GM12878 (cell line): Measurements from ENCODE around the gene WNT16. TPM values are rescaled to one million over a fixed set of nuclear protein-coding genes. Genes with fewer than 3 reads are reported as not detected.

Experiments
- ATF2 ChIP-seq: IDR thresholded peaks from 2 replicates; pipeline ENCODE4 v1.6.1; 2012; ENCODE audit warnings: low read length, inconsistent platforms
- BRCA1 ChIP-seq: IDR thresholded peaks from 2 replicates; pipeline ENCODE4 v1.6.1; 2011; ENCODE audit warnings: low read depth, low read length, improper control_type of control experiment
- CREB1 ChIP-seq: IDR thresholded peaks from 2 replicates; pipeline ENCODE4 v1.6.1; 2012; ENCODE audit warnings: low read depth, mild to moderate bottlenecking, inconsistent platforms
- DPF2 ChIP-seq: fragments of 450-650 bp; IDR thresholded peaks from 2 replicates; pipeline ENCODE4 v1.6.1; 2017; ENCODE audit warnings: mild to moderate bottlenecking
- GABPA ChIP-seq: IDR thresholded peaks from 2 replicates; pipeline ENCODE4 v1.6.1; 2014; ENCODE audit warnings: antibody characterized with exemption, low read depth, mild to moderate bottlenecking, inconsistent platforms
- NKRF ChIP-seq: fragments of 450-650 bp; conservative IDR thresholded peaks from 2 replicates; pipeline ENCODE4 v1.6.1; 2017; ENCODE audit warnings: mild to moderate bottlenecking, moderate library complexity
- NR2C2 ChIP-seq: IDR thresholded peaks from 2 replicates; pipeline ENCODE4 v1.6.1; 2011; ENCODE audit warnings: borderline replicate concordance, low read depth; ENCODE audit not compliant: control insufficient read depth, insufficient read length
- POLR2A ChIP-seq: IDR thresholded peaks from 2 replicates; pipeline ENCODE4 v1.6.1; 2011; ENCODE audit warnings: low read depth, mild to moderate bottlenecking, low read length
- RAD21 ChIP-seq: IDR thresholded peaks from 2 replicates; pipeline ENCODE4 v1.6.1; 2011; ENCODE audit warnings: mild to moderate bottlenecking, low read depth, low read length, moderate library complexity; ENCODE audit not compliant: insufficient read depth
- RAD51 ChIP-seq: fragments of 450-650 bp; IDR thresholded peaks from 2 replicates; pipeline ENCODE4 v1.6.1; 2016; ENCODE audit warnings: moderate library complexity, mild to moderate bottlenecking, inconsistent platforms
- RELB ChIP-seq: fragments of 450-650 bp; IDR thresholded peaks from 2 replicates; pipeline ENCODE4 v1.6.1; 2017; ENCODE audit warnings: low read depth, mild to moderate bottlenecking, moderate library complexity
- SMARCA5 ChIP-seq: fragments of 450-650 bp; IDR thresholded peaks from 2 replicates; pipeline ENCODE4 v1.6.1; 2017; ENCODE audit warnings: mild to moderate bottlenecking
- SUZ12 ChIP-seq: fragments of 200-600 bp; sonication (generic); IDR thresholded peaks from one replicate; pipeline ENCODE4 v1.6.1; 2018; ENCODE audit warnings: antibody characterized with exemption, mild to moderate bottlenecking; ENCODE audit not compliant: unreplicated experiment
- USF1 ChIP-seq: IDR thresholded peaks from 2 replicates; pipeline ENCODE4 v1.6.1; 2011; ENCODE audit warnings: borderline replicate concordance, low read depth, mild to moderate bottlenecking, moderate library complexity, mixed read lengths, low read length; ENCODE audit not compliant: insufficient read depth; ENCODE audit errors: extremely low read length
- YY1 ChIP-seq: IDR thresholded peaks from 2 replicates; pipeline ENCODE4 v1.6.1; 2011; ENCODE audit warnings: low read depth, mild to moderate bottlenecking, low read length
- ZZZ3 ChIP-seq: IDR thresholded peaks from 2 replicates; pipeline ENCODE4 v1.6.1; 2011; ENCODE audit warnings: low read depth; ENCODE audit not compliant: control insufficient read depth, insufficient read length
- polyA plus RNA-seq, 11 experiments: library from polyadenylated mRNA; depleted of rRNA in 4 of 11; unstranded in 6 of 11; stranded (reverse) in 5 of 11; fragments of >200 nt; fragmentation: Nextera tagmentation in 4 of 11; fragmentation: Illumina TruSeq in 1 of 11; extraction: Ambion mirVana in 4 of 11; extraction: Trizol in 1 of 11; gene quantifications; 1 replicate in 1 of 11; 2 replicates in 10 of 11; pipeline versions ENCODE4 v1.2.1 to v1.2.3, GENCODE V29; 2011 to 2016; ENCODE audit warnings: inconsistent platforms in 2 of 11, missing spikeins in 2 of 11, low read depth in 1 of 11
- total RNA-seq, 4 experiments: library from RNA; depleted of rRNA in 3 of 4; stranded (reverse); fragments of >200 nt in 3 of 4; fragmentation: Illumina TruSeq in 1 of 4; extraction: Trizol in 1 of 4; gene quantifications; 2 replicates each; pipeline versions ENCODE4 v1.2.1 to v1.2.3, GENCODE V29; 2013 to 2021

The WNT16 gene
- total and polyA plus RNA-seq, 10 of the 15 experiments (the other 5 are each of a cell fraction or from before 2014, with no cell fraction given): 0.05 to 0.11 (median 0.06) TPM; not detected in 5

- TF ChIP-seq RAD51 (no peak), YY1 (0 out of 2 replicates have a peak, but pooled peaks have one; percentile 6), ZZZ3 (no peak), RAD21 (0 out of 2 replicates have a peak, but pooled peaks have one; percentile 12), SUZ12 (no peak), NR2C2 (no peak), GABPA (no peak), USF1 (no peak), NKRF (no peak), RELB (no peak), POLR2A (no peak), SMARCA5 (no peak), ATF2 (no peak), BRCA1 (no peak), DPF2 (no peak), CREB1 (no peak)
These were observed 622 bp downstream of the WNT16 start (continued) for GRCh38 chr7:121329191-121330052.
